T47D (cell line): ENCODE data around the gene SLC23A2.
"Not testable (repeated sequence)": the region's sequence is repeated elsewhere in the genome, so short reads cannot be mapped to it uniquely, and the experiment has no call there.

ENCODE experiments used
- DNase-seq, 2 experiments: peaks; one replicate each; pipeline versions ENCODE4 v3.0.0 to v3.0.0-alpha.2; 2011 to 2012; ENCODE audit warnings: low read depth in 1 of 2, low spot score in 1 of 2
- JUND ChIP-seq: IDR thresholded peaks from 2 replicates; pipeline ENCODE4 v1.6.1; 2012; ENCODE audit warnings: low read depth
- in situ Hi-C: cut with HindIII; loops from 2 replicates; pipeline ENCODE4 v1.10.0; 2016; ENCODE audit warnings: low sequenced_read_pairs, low pct_unique_long_range_greater_than_20kb

Gene SLC23A2

GRCh38 chr20:4932061-4932460 lies 69.2 kb downstream of the SLC23A2 start:
- DNase-seq = no peak
- TF ChIP-seq JUND = no peak
- in situ Hi-C loops = no loop called here

- in situ Hi-C loops = no loop called here
- no peak for TF ChIP-seq JUND
- DNase-seq = no peak
Measured at GRCh38 chr20:4929686-4930397, 71.5 kb downstream of the SLC23A2 start.

- in situ Hi-C loops = no loop called here
- no peak for DNase-seq
- TF ChIP-seq JUND = no peak
Measured at GRCh38 chr20:4926531-4927156, 74.7 kb downstream of the SLC23A2 start.

- DNase-seq = no peak
- in situ Hi-C loops = no loop called here
- no peak for TF ChIP-seq JUND
Measured at GRCh38 chr20:4925842-4926530, 75.3 kb downstream of the SLC23A2 start.

GRCh38 chr20:4924446-4924845 lies 76.9 kb downstream of the SLC23A2 start:
- no peak for TF ChIP-seq JUND
- in situ Hi-C loops = no loop called here
- no peak for DNase-seq

- in situ Hi-C loops = no loop called here
- no peak for DNase-seq
- TF ChIP-seq JUND = no peak
Measured at GRCh38 chr20:4924032-4924431, 77.3 kb downstream of the SLC23A2 start.

GRCh38 chr20:4922186-4922585 lies 79.1 kb downstream of the SLC23A2 start:
- DNase-seq = no peak
- in situ Hi-C loops = no loop called here
- TF ChIP-seq JUND = no peak

- DNase-seq, in situ Hi-C loops: not testable (repeated sequence)
Measured at GRCh38 chr20:4921271-4921670, 80.0 kb downstream of the SLC23A2 start.

GRCh38 chr20:4920655-4921054 lies 80.7 kb downstream of the SLC23A2 start:
- no peak for DNase-seq
- TF ChIP-seq JUND = no peak
- in situ Hi-C loops = no loop called here

- TF ChIP-seq JUND = no peak
- in situ Hi-C loops = no loop called here
- no peak for DNase-seq
Measured at GRCh38 chr20:4920131-4920530, 81.2 kb downstream of the SLC23A2 start.

GRCh38 chr20:4919047-4919704 lies 82.1 kb downstream of the SLC23A2 start:
- TF ChIP-seq JUND = no peak
- no peak for DNase-seq
- in situ Hi-C loops = no loop called here

GRCh38 chr20:4918473-4918872 lies 82.8 kb downstream of the SLC23A2 start:
- no peak for DNase-seq
- TF ChIP-seq JUND = no peak
- in situ Hi-C loops = no loop called here
